HG03575 (cell line): ENCODE measurements around the gene PNPLA2.

Source experiments
- ATAC-seq: cut with Tn5 transposase; IDR thresholded peaks from one replicate; pipeline ENCODE4 v1.9.1; 2021; ENCODE audit not compliant: unreplicated experiment, insufficient number of reproducible peaks, low FRiP score; ENCODE audit errors: extremely low read depth

PNPLA2 gene

DNA sequence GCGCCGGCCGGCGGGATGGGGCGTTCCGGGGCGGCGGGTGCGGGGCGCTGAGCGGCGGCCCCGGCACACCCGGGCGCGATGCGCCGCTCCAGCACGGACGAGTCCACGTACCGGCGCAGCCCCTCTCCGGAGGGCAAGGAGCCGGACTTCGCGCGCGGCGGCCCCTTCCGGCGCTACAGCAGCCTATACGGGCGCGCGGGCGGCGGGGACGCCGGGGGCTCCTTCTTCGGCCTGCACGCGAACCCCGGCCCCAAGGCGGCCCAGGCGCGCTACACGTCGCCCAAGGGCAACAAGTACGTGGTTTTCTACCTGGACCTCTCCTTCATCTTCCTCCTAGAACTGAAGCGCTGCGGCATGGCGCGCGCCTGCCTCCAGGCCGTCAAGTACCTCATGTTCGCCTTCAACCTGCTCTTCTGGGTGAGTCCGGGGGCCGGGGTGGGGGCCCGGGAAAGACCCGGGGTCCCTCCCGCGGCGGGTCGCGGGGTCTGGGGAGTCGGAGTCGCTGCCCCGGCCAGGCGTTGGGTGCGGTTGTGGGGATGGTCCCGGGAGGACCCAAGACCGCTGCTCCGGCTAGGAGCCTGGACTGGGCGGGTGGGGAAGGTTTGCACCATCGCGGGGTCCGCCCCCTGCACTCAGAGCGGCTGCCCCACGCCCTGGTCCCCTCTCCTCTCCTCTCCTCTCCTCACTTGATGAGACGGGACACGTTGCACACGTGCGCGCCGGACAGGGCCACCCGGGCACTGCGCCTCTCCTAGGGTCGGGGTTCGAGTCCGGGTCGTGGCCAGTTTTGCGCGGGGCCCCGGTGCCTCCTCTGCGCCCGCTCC lies 31.4 kb downstream of the PNPLA2 start:
- no peak for ATAC-seq

DNA sequence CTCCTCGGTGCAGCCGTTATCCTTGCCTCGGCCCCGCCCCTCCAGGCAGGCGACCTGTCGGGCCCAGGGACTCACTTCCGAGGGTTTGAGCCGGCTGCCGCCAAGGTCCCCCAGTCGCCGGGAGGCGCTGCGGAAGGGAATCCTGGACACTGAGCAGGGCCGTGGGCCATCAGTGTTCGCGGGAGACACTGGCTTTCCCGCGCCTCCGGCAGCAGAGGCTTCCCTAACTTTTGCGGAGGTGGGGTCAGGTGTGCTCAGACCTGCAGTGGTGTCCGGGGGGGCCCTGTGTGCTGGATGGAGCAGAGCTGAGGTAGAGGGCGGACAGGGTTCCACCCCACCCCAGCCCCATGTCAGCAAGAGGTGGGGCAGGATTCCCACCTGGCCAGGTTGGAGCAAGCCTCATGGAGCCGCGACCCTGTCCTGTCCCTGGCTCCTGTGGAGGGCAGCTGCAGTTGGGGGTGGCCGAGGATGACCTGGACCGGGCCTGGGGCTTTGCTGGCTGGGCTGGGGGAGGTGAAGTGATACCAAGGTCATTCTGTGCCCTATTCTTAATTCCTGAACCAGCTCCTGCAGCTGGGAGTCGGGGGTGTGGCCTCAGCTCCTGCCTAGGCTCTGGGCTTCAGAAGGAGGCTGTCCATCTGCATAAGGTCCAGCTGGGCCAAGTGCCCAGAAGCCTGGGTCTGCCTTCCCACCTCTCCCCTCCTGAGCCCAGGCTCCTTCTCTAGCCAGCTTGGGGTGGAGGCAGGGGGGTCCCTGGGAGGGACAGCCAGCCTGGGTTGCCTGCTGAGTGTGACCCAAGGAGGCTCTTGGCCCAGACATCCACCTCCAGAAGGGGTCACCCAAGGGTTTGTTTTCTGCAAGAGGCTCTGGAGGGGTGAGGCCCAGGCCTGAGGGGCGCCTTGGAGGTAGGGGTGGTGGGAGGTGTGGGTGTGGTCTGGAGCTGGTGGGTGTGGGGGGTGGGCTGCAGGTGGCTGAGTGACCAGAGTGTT lies 32.4 kb downstream of the PNPLA2 start:
- no peak for ATAC-seq

DNA sequence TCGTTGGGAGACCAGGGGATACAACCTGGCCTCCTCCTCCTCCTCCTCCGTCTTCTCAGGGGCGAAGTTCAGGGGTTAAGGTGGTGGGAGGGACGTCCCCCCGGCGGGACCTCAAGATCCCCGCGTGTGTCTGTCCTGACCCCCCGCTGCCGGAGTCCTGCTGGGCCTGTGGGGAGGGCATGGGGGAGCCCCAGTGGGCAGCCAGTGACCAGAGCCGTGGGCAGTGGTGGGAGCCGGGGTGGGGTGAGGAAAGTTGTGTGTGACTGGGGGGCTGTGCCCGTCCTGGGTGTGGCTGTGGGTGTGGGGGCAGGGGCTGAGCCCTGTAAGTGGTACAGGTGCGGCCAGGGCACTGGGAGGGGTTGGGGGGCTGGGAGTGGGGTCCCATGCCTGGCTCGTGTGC lies 34.0 kb downstream of the PNPLA2 start:
- no peak for ATAC-seq

DNA sequence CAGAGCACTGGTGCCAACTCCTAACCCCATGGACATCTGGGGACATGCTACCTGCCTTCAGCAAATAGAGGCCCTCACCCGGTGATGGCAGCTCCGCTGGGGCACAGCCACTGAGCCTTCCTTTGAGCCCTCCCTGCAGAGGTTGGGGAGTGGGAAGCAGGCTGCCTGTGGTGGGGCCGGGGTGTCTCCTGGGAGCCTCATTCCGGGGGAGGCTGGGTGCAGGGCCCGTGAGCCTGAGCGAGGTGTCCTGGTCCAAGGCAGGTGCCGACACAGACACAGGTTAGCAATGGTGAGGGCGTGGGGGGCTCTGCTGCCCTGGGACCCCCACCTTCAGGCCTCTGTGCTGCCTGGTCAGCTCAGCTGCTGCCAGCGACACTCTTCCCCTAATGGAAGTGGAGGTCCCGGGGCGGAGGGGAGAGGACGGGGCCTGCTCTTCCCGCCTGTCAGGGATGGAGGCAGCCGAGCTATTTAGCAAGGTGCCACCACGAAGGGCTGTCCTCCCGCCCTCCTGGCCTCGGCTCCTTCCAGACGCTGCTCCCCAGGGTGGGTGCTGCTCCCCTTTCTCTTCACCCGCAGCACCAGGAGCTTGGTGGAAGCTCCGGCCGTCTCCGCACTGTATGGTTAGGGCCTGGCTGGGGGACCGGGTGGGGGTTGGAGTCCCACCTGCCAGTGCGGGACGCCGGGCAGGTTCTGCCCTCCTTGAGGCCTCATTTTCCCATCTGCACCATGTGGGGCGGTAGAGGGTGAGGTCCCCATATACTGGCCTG lies 35.2 kb downstream of the PNPLA2 start:
- ATAC-seq: no peak

DNA sequence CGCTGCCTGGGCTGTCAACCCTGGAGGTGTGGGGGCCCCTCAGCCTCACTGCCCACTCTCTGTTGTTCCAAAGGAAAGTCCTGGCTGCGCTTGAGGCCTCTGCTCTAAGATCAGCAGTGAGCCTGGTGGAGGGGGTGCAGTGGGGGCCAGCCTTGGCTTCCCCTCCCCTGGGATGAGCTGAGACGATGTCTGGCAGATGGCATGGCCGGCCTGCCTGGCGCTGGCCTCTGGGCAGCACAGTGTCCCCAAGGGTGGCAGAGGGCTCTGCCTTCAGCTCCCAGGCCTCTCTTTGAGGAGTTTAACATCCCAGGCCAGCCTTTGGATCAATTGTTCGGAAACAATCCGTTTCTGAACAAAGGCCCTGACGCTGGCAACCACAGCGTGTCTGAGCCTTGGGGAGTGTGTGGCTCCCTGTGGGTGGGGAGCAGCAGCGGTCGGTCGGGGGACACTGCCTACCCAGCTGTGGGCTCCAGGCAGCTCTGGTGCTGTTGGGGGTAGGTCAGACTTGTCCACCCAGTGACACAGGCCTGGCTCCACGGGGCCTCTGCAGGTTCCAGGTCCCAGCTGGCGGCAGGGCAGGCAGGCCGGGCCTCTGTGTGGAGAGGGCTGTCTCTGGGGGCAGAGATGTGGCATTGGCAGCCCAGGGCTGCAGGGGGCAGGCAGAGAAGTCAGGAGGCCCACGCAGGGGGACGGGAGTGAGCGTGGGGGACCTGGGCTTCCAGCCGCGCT lies 36.1 kb downstream of the PNPLA2 start:
- no peak for ATAC-seq

DNA sequence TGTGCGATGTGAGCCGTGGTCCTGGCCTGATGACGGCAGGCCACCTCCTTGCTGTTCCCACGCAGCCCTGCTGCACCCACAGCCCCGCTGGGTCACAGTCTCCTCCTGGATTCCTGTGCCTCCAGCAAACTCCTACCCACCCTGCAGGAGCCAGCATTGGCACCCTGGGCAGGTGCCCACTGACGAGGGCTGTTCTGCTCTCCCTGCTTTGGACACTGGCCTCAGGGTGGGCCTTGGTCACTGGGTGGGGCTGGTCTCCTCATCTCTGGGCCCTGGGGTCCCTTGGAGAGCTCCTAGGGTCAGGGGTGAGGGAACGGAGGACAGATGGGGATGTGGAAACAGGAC lies 36.6 kb downstream of the PNPLA2 start:
- ATAC-seq: no peak

DNA sequence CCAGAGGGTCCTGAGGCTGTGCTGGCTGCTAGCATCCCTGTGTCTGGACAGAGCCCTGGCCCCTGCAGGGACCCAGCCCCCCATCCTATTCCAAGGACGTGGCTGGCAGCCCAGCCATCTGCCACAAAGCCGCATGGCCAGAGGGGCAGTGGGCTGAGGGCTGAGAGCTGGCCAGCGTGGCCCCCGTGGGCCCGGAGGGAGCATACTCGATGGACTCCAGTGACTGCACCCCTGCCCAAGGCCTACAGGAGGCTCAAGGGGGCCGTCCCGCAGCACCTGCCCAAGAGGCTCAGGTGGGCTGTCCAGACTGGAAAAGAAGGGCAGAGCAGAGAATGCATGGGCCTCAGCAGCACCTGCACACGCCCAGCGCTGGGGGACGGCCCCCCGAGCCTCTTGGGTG lies 37.1 kb downstream of the PNPLA2 start:
- no peak for ATAC-seq

DNA sequence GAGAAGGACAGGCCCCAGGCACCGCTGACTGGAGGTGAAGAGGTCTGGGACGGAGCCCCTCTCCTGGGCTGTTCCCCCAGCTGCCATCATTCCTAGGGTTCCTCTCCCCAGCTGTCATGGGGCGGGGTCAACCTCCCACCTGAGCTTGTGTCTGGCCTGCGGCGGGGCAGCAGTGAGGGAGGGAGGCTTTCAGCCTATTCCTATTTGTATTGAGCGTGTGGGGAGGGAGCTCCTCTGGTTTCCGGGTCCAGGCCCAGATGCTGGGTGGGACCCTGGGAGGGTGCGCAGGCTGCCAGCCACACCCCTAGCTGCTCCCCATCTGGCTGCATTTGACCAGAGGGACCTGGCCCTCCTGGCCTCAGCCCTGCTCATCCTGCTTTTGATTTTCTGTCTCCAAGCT lies 37.7 kb downstream of the PNPLA2 start:
- ATAC-seq: no peak

DNA sequence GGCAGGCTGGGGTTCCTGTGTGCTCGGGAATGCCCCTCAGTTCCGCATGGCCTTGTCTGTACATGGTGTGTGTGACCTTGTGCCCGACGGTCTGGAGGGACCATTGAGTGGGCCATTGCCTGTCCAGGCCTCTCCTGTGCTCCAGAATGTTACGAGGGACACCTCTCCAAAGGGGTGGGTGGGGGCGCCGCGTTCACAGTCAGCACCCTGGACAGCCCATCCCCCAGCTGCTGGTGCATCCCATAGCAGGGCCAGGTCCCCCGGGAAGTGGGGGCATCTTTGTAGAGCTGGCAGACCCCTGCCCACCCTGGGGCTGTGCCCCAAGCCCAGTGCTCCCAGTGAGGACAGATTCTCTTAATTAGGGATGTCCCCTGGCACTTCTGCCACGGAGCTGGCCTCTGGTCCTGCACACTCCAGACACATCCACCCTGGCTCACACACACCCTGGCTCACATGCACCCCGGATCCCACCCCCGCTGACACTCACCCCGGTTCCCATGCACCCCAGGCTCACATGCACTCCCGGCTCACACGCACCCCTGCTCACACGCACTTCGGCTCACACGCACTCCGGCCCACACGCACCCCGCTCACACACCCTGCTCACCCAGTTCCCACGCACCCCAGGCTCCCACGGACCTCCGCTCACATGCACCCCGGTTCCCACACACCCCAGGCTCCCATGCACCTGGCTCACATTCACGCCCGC lies 39.5 kb downstream of the PNPLA2 start:
- ATAC-seq: no peak

DNA sequence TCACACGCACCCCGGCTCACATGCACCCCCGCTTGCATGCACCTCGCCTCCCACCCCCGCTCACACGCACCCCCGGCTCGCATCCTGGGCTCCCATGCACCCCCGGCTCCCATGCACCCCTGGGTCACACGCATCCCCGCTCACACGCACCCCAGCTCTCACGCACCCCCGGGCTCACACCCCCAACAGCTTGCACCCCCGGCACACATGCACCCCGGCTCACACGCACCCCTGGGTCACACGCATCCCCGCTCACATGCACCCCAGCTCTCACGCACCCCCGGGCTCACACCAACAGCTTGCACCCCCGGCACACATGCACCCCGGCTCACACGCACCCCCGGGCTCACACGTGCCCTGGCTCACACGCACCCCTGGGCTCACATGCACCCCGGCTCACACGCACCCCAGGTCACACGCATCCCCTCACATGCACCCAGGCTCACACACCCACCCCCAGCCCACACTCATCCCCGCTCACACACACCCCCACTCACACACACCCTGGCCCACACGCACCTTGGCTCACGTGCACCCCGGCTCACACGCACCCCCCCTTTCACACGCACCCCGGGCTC lies 40.1 kb downstream of the PNPLA2 start:
- no peak for ATAC-seq

DNA sequence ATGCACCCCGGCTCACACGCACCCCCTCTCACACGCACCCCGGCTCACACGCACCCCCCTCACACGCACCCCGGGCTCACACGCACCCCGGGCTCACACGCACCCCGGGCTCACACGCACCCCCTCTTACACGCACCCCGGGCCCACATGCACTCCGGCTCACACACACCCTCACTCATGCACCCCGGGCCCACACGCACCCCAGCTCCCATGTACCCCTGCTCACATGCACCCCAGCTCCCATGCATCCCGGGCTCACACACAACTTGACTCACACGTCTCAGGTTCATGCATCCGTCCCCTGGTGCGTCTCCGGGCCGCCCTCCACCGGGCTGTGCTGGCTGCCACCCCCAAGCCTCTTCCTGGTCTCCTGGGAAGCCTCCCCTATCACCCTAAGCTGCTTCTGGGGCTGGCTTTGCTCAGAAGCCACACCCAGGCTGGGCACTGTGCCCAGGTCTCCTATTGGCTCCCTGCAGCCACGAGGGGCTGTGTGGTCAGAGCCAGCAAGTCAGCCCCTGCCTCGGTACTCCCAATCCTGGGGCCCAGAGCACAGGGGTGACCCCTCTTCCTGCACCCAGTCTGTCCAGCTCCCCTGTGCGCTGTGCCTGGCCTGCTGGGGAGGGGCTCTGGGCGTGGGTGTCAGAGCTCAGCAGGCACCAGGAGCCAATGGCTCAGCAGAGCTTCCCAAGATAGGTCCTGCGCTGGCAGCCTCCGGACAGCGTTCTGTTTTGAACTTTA lies 40.8 kb downstream of the PNPLA2 start:
- no peak for ATAC-seq

DNA sequence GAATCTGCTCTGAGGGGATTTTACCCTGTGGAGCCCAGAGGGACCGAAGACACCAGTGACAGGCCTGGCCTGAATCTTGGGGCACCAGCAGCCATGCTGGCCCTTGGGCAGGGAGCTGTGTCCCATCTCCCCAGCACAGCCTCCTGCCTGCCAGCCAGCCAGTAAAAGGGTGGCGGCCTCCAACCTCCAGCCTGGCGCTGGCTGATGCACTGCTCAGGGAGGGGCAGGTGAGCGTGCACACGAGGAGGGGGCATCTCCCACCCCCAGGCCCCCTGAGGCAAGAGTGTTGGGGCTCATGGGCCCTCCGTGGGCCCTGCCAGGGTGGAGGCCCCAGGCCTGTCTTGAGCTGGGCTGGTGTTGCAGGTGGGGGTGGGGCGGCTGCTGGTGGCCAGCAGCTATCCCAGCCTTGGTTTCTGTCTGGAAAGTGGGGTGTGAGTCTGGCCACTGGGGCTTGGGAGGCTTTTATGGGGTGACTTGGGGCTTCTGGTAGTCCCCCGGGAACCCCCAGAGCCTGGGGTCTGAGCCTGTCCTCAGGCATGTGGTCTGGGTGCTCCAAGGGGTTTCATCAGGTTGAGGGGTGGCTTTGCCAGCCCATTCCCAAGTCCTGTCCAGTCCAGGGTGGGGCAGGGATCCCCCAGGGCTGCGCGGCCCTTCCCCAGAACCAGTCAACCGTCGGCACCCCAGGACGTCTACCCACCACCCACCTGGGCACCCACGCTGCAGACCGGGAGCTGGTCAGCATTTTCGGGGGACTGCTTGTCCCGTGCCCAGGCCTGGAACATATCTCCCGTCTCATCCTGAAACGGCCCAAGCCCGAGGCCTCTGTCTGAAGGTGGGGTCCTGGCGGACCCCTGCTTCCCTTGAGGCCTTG lies 41.8 kb downstream of the PNPLA2 start:
- no peak for ATAC-seq

DNA sequence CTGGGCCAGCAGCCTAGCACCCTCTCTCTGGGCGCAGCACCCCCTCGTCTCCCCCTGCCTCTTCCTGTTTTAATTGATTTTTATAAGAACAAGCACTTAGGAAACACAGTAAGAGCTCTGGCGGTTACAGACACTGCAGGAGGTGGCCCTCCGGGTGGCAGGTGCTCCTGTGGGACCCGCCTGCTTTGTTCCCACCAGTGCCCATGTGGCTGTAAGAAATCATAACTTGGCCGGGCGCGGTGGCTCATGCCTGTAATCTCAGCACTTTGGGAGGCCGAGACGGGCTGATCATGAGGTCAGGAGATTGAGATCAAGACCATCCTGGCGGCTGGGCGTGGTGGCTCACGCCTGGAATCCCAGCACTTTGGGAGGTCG lies 42.4 kb downstream of the PNPLA2 start:
- no peak for ATAC-seq

DNA sequence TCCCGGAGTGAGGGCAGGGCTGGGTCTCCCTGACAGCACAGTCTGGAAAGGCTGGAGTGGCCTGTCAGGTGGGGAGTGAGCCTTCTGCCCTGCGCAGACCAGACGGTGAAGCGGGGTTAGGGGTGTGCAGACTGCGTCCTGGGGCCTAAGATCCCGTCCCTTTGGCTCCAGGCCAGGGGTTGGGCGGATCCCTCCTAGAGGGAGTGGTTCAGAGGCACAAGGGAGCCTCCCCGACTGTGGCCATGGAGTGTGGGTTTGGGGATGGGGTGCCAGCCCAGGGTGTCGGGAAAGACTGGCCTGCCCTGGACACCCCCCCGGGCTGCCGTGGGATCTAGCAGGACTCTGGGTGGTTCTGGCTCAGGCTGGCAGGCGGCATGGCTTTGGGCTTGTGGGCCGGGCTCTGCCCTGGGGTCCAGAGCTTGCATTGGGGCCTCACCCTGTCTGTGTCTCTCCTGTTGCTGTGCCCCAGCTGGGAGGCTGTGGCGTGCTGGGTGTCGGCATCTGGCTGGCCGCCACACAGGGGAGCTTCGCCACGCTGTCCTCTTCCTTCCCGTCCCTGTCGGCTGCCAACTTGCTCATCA lies 43.5 kb downstream of the PNPLA2 start:
- no peak for ATAC-seq

DNA sequence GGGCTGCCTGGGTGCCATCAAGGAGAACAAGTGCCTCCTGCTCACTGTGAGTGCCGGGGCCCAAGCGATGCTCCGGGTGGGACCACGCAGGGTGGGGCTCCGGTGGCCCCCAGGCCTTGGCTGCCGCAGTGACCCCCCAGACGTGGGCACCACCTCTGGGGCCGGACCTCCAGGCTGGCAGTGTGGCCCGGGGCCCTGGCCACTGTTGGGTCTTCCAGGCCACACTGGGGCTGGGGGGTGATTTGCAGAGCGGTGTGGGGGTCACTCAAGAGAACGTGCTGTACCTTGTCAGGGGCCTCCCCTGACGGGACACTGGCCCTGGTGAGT lies 43.9 kb downstream of the PNPLA2 start:
- ATAC-seq: no peak
